Measurements from ENCODE around the gene RET.

Gene RET

GRCh38 chr10:43123361-43124093 is 46.7 kb downstream of the RET start:
- no peak for DNase-seq

DNA sequence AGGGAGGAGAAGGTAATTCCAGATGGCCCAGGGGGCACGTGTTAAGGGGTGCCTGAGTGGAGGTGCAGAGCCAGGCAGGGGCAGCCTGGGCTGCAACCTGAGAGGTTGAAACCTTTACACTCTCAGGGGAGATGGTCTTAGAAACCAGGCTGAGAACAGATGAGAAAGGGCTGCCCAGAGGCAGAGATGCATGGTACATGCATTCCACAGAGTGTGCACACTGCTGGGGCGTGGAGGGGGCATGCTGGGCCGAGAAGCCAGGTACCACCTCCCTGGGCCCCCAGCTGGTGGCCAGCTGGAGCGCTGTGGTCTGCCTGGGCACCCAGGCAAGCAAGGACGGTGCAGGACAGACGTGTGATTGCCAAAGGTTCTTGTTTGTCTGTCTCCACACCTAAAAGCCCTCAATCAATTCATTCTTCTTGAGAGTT is 47.2 kb downstream of the RET start:
- DNase-seq: no peak

DNA sequence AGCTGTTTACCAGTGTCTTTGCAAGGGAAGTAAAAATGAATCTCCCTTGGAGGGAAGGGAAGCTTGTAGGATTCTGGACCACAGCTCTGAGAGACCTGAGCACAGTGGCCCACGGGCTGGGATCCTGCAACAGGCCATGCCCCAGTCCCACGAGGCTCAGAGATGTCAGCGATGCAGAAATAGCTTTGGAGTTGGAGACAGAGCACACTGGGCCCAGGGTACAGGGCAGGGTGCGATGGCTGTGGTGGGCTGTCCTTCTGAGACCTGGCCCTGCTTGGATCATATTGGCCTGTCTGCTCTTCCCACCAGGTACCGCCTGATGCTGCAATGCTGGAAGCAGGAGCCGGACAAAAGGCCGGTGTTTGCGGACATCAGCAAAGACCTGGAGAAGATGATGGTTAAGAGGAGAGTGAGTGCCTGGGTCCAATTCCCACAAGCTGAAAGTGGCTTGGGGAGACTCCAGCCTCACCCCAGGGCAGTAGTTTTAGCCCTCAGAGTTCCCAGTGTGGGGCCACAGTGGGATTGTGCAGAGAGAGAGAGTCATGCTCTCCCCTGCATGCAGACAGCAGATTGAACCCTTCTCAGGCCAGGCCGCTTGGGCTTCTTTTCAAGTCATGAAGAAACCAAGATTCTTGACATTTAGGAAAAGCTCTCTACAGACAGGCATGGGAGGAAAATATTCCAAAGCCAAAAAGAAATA is 47.9 kb downstream of the RET start:
- no peak for DNase-seq

GRCh38 chr10:43125274-43125845 is 48.5 kb downstream of the RET start:
- no peak for DNase-seq

- no peak for DNase-seq
These were observed 49.2 kb downstream of the RET start for GRCh38 chr10:43125881-43126731.

DNA sequence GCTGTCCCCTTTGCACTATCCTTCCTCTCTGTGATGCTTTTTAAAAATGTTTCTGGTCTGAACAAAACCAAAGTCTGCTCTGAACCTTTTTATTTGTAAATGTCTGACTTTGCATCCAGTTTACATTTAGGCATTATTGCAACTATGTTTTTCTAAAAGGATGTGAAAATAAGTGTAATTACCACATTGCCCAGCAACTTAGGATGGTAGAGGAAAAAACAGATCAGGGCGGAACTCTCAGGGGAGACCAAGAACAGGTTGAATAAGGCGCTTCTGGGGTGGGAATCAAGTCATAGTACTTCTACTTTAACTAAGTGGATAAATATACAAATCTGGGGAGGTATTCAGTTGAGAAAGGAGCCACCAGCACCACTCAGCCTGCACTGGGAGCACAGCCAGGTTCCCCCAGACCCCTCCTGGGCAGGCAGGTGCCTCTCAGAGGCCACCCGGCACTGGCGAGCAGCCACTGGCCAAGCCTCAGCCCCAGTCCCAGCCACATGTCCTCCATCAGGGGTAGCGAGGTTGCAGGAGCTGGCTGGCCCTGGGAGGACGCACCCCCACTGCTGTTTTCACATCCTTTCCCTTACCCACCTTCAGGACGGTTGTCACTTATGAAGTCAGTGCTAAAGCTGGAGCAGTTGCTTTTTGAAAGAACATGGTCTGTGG is 50.0 kb downstream of the RET start:
- no peak for DNase-seq

- DNase-seq: no peak
These were observed 50.6 kb downstream of the RET start for GRCh38 chr10:43127442-43127841.

GRCh38 chr10:43128331-43128730 is 51.5 kb downstream of the RET start:
- DNase-seq: no peak

GRCh38 chr10:43128958-43129706 is 52.3 kb downstream of the RET start:
- DNase-seq: no peak

- no peak for DNase-seq
These were observed 53.9 kb downstream of the RET start for GRCh38 chr10:43130770-43131171.

DNA sequence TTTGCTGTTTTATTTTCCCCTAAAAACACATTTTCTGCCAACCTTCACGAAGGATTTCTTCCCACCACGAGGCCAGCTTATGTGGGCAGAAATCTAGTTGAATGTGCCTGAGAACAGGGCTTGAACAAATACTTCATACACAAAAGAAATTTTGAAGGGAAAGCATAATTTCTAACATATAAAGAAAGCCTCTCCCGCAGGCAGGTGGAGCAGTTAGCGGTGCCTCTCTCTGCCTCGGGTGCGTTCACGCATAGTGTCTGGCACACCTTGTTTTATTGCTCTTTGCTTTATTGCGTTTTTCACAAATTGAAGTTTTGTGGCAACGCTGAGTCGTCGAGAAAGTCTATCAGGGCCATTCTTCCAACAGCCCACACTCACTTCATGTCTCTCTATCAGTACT is 54.4 kb downstream of the RET start:
- no peak for DNase-seq

DNA sequence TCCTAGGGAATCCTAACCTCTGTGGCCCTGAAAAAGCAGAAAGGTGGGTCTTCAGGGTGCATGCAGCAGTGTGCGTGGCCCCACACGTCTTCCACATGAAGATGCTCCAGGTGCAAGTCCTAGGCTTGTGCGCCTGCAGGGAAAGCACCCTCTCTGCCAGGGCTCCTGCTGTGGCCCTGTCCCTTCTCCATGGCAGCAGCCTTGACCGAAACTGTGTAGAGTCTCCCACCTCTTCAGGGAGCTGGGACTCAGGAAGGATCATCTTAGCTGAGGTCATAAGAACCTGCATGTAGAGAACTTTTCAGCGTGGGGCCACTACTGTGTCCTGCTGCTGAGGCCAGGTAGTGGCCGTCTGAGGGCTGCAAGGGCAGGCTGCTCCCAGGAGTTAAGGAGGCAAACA is 55.0 kb downstream of the RET start:
- no peak for DNase-seq

DNA sequence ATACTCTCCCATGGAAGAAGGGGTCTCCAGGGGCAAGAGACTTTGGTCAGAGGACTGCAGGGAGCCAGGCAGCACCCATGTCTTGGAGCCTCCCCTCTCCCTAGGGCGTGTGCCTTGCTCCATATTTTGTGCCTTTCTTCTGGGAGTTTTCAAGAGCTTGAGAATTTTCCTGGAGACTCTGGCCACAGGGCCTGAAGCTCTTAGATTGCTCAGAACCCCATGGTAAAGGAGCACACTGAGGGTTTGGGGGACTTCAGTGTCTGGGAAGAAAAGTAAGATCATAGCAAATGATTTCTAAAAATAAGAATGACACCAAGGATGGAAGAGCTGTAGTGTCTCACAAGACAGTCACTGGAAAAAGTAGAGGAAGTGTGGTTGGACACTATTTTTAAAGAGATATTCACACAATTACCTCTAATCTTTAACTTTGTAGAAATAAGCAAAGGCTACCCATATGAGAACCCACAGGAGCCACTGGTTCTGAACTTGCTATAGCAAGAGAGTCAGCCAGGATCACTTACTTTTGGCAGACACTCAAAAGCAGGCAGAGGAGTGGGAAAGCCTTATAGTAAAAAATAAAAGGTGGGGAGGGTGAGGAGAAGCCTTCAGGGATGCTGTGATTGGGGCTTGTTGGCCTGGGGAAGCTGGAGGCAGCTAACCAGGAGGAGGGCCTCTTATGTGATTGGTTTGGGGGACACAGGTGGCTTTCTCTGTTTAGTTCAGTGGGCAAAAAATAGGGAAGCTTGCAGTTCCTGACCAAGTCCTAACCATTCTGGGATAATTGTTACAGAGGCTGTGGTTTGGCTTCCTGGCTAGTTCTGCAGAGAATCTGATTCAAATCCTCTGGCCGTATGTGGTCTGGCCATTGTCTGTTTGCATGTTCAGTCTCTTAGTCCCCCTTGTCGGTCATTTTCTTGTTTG is 56.3 kb downstream of the RET start:
- no peak for DNase-seq

GRCh38 chr10:43134126-43134905 is 57.4 kb downstream of the RET start:
- no peak for DNase-seq

DNA sequence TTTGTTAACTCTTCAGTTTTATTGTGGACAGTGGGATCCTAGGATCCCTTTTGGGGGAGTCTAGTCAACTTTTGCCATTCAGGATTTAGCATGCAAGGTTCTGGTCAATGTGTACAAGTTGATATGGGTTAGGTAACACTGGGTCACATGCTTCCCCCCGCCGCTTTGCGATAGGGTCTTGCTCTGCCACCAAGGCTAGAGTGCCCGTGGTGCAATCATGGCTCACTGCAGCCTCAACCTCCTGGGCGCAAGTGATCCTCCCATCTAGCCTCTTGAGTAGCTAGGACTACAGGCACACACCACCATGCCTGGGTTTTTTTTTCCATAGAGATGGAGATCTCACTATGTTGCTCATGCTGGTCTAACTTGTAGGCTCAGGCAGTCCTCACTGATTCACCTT is 58.2 kb downstream of the RET start:
- no peak for DNase-seq

DNA sequence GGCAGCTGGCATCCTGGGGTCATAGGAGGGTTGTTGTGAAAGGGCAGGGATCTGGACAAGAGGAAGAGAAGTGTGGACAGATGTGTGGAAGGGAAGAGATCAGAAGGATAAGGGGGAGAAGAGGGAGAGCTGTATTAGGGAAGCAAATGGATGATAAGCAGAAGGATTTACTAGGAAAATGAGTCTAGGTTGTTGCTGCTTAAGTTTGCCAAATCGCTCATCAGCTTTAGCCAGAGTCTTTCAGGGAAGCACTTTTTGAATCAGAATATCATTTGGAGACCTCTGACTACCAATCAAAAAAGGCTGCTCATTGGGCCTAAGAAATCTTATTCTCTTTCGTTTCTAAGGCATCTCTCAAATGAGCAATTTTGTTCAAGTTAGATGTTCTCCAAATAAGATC is 58.8 kb downstream of the RET start:
- no peak for DNase-seq

- DNase-seq: no peak
These were observed 59.6 kb downstream of the RET start for GRCh38 chr10:43136432-43136831.

GRCh38 chr10:43136995-43137716 is 60.3 kb downstream of the RET start:
- no peak for DNase-seq

- DNase-seq: no peak
These were observed 60.8 kb downstream of the RET start for GRCh38 chr10:43137717-43138020.
